ENCODE results near the gene INPP5A. TPM values are rescaled to one million over a fixed set of nuclear protein-coding genes. Genes with fewer than 3 reads are reported as not detected.

Gene INPP5A
- total RNA-seq, 4 donors from 2014 or later, result 34.8 to 80.8 (median 52.8) TPM

DNA sequence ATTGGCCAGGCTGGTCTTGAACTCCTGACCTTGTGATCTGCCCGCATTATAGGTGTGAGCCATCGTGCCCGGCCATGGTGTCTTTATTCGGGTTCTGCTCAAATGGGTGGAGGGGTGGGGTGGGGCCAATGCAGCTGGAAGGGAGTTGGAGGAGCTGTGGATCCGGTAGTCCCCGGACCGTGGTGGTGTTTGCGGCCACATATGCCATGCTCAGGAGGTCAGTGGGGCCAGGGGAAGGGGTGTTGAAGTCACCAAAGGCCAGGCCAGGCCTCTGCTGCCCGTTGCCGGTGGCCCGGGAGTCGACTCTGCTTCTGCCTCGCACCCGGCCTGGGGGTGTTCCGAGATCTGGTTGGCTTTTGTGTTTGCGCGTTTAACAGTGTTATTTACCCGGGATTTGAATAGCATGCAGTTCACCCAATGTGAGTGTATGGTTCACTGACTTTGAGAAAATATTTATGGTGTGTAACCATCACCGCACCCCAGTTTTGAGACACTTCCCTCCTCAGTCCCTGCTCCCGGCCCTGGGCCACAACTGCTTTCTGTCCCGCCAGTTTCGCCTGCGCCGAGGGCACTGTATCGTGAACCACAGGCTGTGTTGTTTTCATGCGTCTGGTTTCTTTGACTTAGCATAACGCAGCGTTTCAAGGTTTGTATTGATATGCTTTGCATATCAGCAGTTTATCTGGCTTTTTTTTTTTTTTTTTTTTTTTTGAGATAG, 10.7 kb downstream of the INPP5A start:
- 88 to 96% methylated on average over 21 to 28 of the region's 28 CpGs for WGBS, 2 donors (ENCODE audit: low coverage in 1 of 2)
- in situ Hi-C loops (cut with MboI; ENCODE audit: low pct_ligation_motif_present in 1 of 4, low pct_unique_long_range_greater_than_20kb in 1 of 4, low sequenced_read_pairs in 3 of 4) (loop anchor here in 3 of 4 donors (25.0 kb wide), 2 partner anchors 89 to 161 kb away; partner anchors contain the start of gene PWWP2B (in 2 of the 3)), intact Hi-C loops (cut with DNase I; ENCODE audit: low total_unique reads) (no loop called here)
- Histone ChIP-seq H3K36me3 (no peaks in the 10 kb centered on the region), H3K27ac (no peak overlapping the region), H3K9me3 (no peaks in the 10 kb centered on the region), H3K4me1 (peaks cover 6 to 42% (median 22%) of the 10 kb centered on the region in 4 donors), H3K4me3 (no peak overlapping the region), H3K27me3 (no peaks in the 10 kb centered on the region)
- no peak for DNase-seq
- TF ChIP-seq EP300 (IDR thresholded peaks at IDR 0.05; ENCODE audit: low read depth) (no peak), POLR2A (IDR thresholded peaks at IDR 0.05) (no peak)

GRCh38 chr10:132548869-132549268, 11.3 kb downstream of the INPP5A start:
- no peaks in the 10 kb centered on the region for H3K36me3 ChIP-seq
- no peak for DNase-seq
- H3K9me3 ChIP-seq, result no peaks in the 10 kb centered on the region
- whole genome bisulfite sequencing, 2 donors (ENCODE audit: low coverage in 1 of 2), result 85 to 93% methylated on average over 8 to 14 of the region's 14 CpGs
- intact Hi-C loops (cut with DNase I; ENCODE audit: low total_unique reads), result no loop called here
- H3K27me3 ChIP-seq, result no peaks in the 10 kb centered on the region
- no peak for TF ChIP-seq EP300 (IDR thresholded peaks at IDR 0.05; ENCODE audit: low read depth)
- TF ChIP-seq POLR2A (IDR thresholded peaks at IDR 0.05), result no peak
- no peak for TF ChIP-seq POLR2AphosphoS5 (IDR thresholded peaks at IDR 0.05)
- TF ChIP-seq CTCF (IDR thresholded peaks at IDR 0.05), result no peak
- in situ Hi-C loops (cut with MboI; ENCODE audit: low pct_ligation_motif_present in 1 of 4, low pct_unique_long_range_greater_than_20kb in 1 of 4, low sequenced_read_pairs in 3 of 4), result loop anchor here in 3 of 4 donors (25.0 kb wide), 2 partner anchors 88 to 162 kb away; partner anchors contain the start of gene PWWP2B (in 2 of the 3)
- no peak overlapping the region for H3K27ac ChIP-seq
- H3K4me1 ChIP-seq, result peaks cover 6 to 41% (median 22%) of the 10 kb centered on the region in 4 donors
- H3K4me3 ChIP-seq, result no peak overlapping the region

- H3K27ac ChIP-seq, result no peak overlapping the region
- H3K4me3 ChIP-seq, result no peak overlapping the region
- WGBS, 2 donors (ENCODE audit: low coverage in 1 of 2), result 53 to 64% methylated on average over 3 to 8 of the region's 12 CpGs
- no peaks in the 10 kb centered on the region for H3K9me3 ChIP-seq
- no peaks in the 10 kb centered on the region for H3K36me3 ChIP-seq
- no peaks in the 10 kb centered on the region for H3K27me3 ChIP-seq
- DNase-seq, result no peak
- in situ Hi-C loops (cut with MboI; ENCODE audit: low pct_ligation_motif_present in 1 of 4, low pct_unique_long_range_greater_than_20kb in 1 of 4, low sequenced_read_pairs in 3 of 4) (loop anchor here in 3 of 4 donors (25.0 kb wide), 2 partner anchors 88 to 162 kb away; partner anchors contain the start of gene PWWP2B (in 2 of the 3)), intact Hi-C loops (cut with DNase I; ENCODE audit: low total_unique reads) (no loop called here)
- peaks cover 6 to 36% (median 19%) of the 10 kb centered on the region in 4 donors for H3K4me1 ChIP-seq
- TF ChIP-seq POLR2AphosphoS5 (IDR thresholded peaks at IDR 0.05) (no peak), POLR2A (IDR thresholded peaks at IDR 0.05) (no peak), EP300 (IDR thresholded peaks at IDR 0.05; ENCODE audit: low read depth) (no peak), CTCF (IDR thresholded peaks at IDR 0.05) (no peak)
These were observed 11.8 kb downstream of the INPP5A start for GRCh38 chr10:132549371-132549770.

GRCh38 chr10:132550366-132551092, 12.9 kb downstream of the INPP5A start:
- DNase-seq, result no peak
- Histone ChIP-seq H3K9me3 (no peaks in the 10 kb centered on the region), H3K27me3 (no peaks in the 10 kb centered on the region), H3K4me1 (peaks cover 0 to 30% (median 13%) of the 10 kb centered on the region in 4 donors), H3K27ac (no peak overlapping the region), H3K36me3 (no peaks in the 10 kb centered on the region), H3K4me3 (no peak overlapping the region)
- no peak for TF ChIP-seq POLR2A (IDR thresholded peaks at IDR 0.05)
- no peak for TF ChIP-seq POLR2AphosphoS5 (IDR thresholded peaks at IDR 0.05)
- TF ChIP-seq CTCF (IDR thresholded peaks at IDR 0.05), result no peak
- TF ChIP-seq EP300 (IDR thresholded peaks at IDR 0.05; ENCODE audit: low read depth), result no peak
- intact Hi-C loops (cut with DNase I; ENCODE audit: low total_unique reads), result no loop called here
- WGBS, 2 donors (ENCODE audit: low coverage in 1 of 2), result 89 to 92% methylated on average over 5 to 20 of the region's 20 CpGs
- in situ Hi-C loops (cut with MboI; ENCODE audit: low pct_ligation_motif_present in 1 of 4, low pct_unique_long_range_greater_than_20kb in 1 of 4, low sequenced_read_pairs in 3 of 4), result no loop called here

Measured in transverse colon (tissue), 4 donors.